ENCODE results near the gene SLC2A4RG. TPM values are rescaled to one million over a fixed set of nuclear protein-coding genes. Genes with fewer than 3 reads are reported as not detected.

The SLC2A4RG gene
- total RNA-seq, 2 experiments from 2014 or later, result 38.5 to 39.8 TPM

DNA sequence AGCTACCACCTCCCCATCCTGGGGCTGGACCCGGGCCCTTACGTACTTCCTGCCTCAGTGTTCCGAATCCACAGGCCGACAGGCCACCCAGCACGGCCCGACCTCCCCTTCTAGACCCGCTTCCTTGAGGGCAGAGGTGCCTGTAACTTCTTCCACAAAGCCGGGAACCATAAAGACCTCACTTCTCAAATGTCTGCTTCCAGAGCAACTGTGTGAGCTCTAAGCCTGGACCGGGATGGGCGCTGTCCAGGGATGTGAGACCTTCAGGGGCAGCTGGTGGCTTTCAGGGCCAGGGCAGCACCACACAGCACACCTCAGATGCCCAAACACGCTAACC is 9.3 kb downstream of the SLC2A4RG start:
- Mint-ChIP-seq H3K27ac (no peak overlapping the region), H3K9me3 (no peaks in the 10 kb centered on the region), H3K27me3 (no peaks in the 10 kb centered on the region), H3K36me3 (ENCODE audit: low read depth) (no peaks in the 10 kb centered on the region), H3K4me3 (no peak overlapping the region), H3K4me1 (ENCODE audit: low read depth) (peaks cover 21% of the 10 kb centered on the region)
- intact Hi-C loops (cut with micrococcal nuclease), result no loop called here
- TF ChIP-seq, protein P1, sequence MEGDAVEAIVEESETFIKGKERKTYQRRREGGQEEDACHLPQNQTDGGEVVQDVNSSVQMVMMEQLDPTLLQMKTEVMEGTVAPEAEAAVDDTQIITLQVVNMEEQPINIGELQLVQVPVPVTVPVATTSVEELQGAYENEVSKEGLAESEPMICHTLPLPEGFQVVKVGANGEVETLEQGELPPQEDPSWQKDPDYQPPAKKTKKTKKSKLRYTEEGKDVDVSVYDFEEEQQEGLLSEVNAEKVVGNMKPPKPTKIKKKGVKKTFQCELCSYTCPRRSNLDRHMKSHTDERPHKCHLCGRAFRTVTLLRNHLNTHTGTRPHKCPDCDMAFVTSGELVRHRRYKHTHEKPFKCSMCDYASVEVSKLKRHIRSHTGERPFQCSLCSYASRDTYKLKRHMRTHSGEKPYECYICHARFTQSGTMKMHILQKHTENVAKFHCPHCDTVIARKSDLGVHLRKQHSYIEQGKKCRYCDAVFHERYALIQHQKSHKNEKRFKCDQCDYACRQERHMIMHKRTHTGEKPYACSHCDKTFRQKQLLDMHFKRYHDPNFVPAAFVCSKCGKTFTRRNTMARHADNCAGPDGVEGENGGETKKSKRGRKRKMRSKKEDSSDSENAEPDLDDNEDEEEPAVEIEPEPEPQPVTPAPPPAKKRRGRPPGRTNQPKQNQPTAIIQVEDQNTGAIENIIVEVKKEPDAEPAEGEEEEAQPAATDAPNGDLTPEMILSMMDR (IDR thresholded peaks at IDR 0.05), result no peak
- ChIA-PET CTCF (interaction anchor here (1.0 kb wide), 1 partner anchor 308 kb away, joined by 3 read pairs; no protein-coding TSS in a partner anchor), POLR2A (interaction anchor here (1.0 kb wide), 1 partner anchor 8 kb away, joined by 4 read pairs; no protein-coding TSS in a partner anchor)
- no peak for DNase-seq
- no peak for ATAC-seq

DNA sequence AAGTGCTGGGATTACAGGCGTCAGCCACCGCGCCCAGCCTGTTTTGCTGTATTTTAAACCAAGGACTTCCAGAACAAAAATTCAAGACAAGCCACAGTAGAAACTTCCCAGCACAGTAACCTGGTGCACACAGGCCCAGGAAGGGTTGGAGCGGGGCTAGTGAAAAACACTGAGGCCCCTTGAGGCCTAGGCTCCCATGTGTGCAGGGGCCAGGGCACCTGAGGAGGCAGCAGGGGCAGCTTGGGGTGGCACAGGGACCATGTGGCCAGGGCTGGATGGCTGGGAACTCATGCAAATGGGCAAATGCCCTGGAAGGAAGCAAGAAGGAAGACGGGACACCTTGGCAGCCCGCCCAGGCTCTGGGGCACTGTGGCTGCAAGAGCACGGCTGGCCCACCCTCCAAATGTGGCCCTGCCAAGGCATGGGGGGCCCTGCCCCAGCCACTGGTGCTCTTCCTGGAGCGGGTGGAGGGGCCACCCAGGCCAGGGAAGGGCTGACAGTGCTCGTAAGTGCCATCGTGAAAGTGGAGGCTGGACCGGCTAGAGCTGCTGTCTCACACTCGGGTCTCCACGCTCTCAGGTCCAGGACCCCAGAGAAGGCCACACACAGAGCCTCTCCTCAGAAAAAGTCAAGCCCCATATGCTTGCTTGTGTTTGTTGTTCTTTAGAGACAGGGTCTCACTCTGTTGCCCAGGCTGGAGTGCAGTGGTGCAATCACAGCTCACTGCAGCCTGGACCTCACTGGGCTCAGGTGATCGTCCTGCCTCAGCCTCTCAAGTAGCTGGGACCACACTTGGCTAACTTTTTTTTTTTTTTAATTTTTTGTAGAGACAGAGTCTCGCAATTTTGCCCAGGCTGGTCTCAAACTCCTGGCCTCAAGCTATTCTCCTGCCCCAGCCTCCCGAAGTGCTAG is 10.3 kb downstream of the SLC2A4RG start:
- Mint-ChIP-seq H3K36me3 (ENCODE audit: low read depth) (no peaks in the 10 kb centered on the region), H3K4me1 (ENCODE audit: low read depth) (peaks cover 21% of the 10 kb centered on the region), H3K27ac (peak overlapping the region; percentile 89), H3K4me3 (no peak overlapping the region), H3K9me3 (no peaks in the 10 kb centered on the region), H3K27me3 (no peaks in the 10 kb centered on the region)
- no peak for DNase-seq
- ChIA-PET POLR2A (interaction anchor here (2.2 kb wide), 1 partner anchor 9 kb away, joined by 8 read pairs; no protein-coding TSS in a partner anchor), CTCF (interaction anchor here (0.6 to 1.8 kb wide), 5 partner anchors 25 to 371 kb away, joined by 3 to 7 read pairs (median 4); partner anchors contain the start of genes ARFRP1, TPD52L2 and ZGPAT)
- TF ChIP-seq, protein P1 (IDR thresholded peaks at IDR 0.05), result no peak
- no peak for ATAC-seq
- intact Hi-C loops (cut with micrococcal nuclease), result no loop called here

GRCh38 chr20:63750807-63751470 is 11.4 kb downstream of the SLC2A4RG start:
- peak overlapping the region; percentile 89 for H3K27ac Mint-ChIP-seq
- peak overlapping the region; percentile 63 for H3K4me3 Mint-ChIP-seq
- intact Hi-C loops (cut with micrococcal nuclease), result no loop called here
- H3K36me3 Mint-ChIP-seq (ENCODE audit: low read depth), result no peaks in the 10 kb centered on the region
- no peaks in the 10 kb centered on the region for H3K9me3 Mint-ChIP-seq
- POLR2A ChIA-PET, result interaction anchor here (1.4 to 2.2 kb wide), 2 partner anchors 10 to 12 kb away, joined by 4 to 8 read pairs; no protein-coding TSS in a partner anchor
- CTCF ChIA-PET, result interaction anchor here (0.6 to 1.8 kb wide), 6 partner anchors 14 to 369 kb away, joined by 3 to 7 read pairs (median 4); partner anchors contain the start of genes ARFRP1, LIME1, TPD52L2 and ZGPAT
- H3K4me1 Mint-ChIP-seq (ENCODE audit: low read depth), result peaks cover 21% of the 10 kb centered on the region
- H3K27me3 Mint-ChIP-seq, result no peaks in the 10 kb centered on the region
- peak; percentile 88 for ATAC-seq
- TF ChIP-seq, protein P1 (IDR thresholded peaks at IDR 0.05), result no peak
- peak; percentile 86 for DNase-seq

DNA sequence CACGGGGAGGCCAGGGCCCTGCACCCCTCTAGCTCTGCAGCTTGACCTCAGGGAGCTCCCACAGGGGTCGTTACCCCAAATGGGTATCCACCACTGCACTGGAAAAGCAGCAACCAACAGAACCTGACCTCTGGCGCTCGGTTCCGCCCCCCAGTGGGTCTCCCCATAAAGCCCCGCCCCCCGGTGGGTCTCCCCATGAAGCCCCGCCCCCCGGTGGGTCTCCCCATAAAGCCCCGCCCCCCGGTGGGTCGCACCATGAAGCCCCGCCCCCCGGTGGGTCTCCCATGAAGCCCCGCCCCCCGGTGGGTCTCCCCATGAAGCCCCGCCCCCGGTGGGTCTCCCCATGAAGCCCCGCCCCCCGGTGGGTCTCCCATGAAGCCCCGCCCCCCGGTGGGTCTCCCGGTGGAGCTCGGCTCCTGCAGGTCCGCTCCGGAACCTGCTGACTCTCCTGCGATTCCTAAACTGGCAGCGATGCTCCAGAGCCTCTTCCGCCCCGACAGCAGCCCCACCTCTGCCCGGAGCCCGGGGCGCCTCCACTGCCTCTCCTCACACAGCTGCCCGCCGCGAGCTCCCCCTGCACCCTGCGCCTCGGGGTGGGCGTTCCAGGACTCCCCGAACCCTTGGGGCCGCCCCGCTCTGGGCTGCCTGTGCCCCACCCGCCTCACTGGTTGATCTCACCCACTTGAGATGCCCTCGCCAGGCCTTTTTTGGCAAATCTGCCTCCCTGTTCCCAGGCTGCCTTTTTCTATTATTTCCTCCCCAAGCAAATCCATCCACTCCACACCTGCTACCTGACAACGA is 12.1 kb downstream of the SLC2A4RG start:
- intact Hi-C loops (cut with micrococcal nuclease), result no loop called here
- no peaks in the 10 kb centered on the region for H3K36me3 Mint-ChIP-seq (ENCODE audit: low read depth)
- peak overlapping the region; percentile 63 for H3K4me3 Mint-ChIP-seq
- ATAC-seq (peak; percentile 50), DNase-seq (peak; percentile 45)
- POLR2A ChIA-PET, result interaction anchor here (1.4 to 2.2 kb wide), 2 partner anchors 11 kb away, joined by 4 to 8 read pairs; no protein-coding TSS in a partner anchor
- H3K27me3 Mint-ChIP-seq, result no peaks in the 10 kb centered on the region
- H3K4me1 Mint-ChIP-seq (ENCODE audit: low read depth), result peaks cover 25% of the 10 kb centered on the region
- H3K27ac Mint-ChIP-seq, result peak overlapping the region; percentile 89
- TF ChIP-seq, protein P1 (IDR thresholded peaks at IDR 0.05), result no peak
- H3K9me3 Mint-ChIP-seq, result no peaks in the 10 kb centered on the region
- CTCF ChIA-PET, result interaction anchor here (0.6 to 1.8 kb wide), 4 partner anchors 15 to 139 kb away, joined by 3 to 7 read pairs (median 4); partner anchors contain the start of genes ARFRP1, LIME1, TPD52L2 and ZGPAT

Measured in activated CD8-positive, alpha-beta T cell treated with anti-CD3 and anti-CD28 coated beads for 36 hours (primary cell).